HG03066 (cell line): ENCODE measurements around the gene SHC3.

Experiments used
- ATAC-seq: cut with Tn5 transposase; IDR thresholded peaks from one replicate; pipeline ENCODE4 v1.9.1; 2021; ENCODE audit warnings: low read depth; ENCODE audit not compliant: unreplicated experiment

SHC3 gene

DNA sequence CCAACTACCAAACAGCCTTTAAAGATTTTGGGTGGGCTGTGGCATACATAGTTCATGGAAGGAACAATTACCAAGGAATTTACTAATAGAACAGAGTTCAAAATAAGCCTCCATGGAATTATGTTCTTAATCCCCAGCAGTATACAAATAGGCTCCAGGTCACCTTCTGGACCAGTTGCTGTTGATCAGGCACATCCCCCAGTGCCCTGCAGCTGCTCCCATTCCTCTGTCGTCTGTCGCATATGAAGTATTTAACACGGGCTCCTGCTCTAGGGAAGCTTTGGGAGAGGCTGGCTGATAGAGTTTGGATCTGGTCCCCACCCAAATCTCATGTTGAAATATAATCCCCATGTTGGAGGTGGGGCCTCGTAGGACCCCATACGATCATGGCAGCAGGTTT lies 17.8 kb downstream of the SHC3 start:
- no peak for ATAC-seq

DNA sequence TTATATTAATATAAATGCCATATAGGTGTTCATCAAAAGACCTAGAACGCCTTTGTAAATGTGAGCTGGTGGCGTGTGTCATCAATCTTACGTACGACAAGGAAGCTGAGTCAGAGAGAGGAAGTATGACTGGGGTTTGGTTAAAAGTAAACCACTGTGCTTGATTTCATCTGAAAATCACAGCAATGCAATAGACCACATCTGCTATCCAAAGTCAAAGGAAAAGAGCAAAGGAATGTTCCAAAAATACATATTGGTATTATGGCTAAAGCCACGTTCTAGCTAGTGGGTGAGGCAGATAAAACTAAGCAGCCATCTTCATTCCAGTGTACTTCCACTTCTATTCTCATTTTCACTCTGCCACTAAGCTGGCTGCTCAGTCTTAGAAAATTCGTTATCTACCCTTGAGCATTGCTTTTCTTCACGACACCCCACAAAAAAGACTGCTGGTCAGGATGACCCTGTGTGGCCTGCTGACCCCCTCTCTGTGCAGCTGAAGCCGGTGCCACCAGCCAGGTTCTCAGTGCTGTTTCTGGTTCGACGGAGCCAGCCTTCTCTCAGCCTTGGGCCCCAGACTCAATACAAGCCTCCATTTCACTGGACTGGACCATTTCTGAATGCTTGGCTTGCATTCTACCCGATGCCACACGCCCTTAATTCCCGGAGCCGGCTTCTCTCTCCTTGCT lies 23.8 kb downstream of the SHC3 start:
- no peak for ATAC-seq

DNA sequence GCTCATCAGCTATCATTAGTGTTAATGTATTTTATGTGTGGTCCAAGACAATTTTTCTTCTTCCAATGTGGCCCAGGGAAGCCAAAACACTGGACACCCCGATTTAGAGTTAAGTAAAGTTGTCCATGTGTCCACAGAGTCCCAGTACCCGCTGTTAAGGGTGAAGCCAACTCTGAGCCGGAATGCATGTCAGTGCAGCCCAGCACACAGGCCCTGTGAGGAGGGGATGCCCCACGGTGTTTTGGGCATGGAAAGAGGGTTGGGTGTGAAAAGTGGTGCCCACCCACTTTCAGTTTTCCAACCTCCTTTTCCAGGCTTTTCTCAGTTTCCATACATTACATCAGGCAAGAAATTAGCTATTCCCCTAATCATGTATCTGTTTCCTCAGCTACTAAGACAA lies 24.4 kb downstream of the SHC3 start:
- no peak for ATAC-seq

DNA sequence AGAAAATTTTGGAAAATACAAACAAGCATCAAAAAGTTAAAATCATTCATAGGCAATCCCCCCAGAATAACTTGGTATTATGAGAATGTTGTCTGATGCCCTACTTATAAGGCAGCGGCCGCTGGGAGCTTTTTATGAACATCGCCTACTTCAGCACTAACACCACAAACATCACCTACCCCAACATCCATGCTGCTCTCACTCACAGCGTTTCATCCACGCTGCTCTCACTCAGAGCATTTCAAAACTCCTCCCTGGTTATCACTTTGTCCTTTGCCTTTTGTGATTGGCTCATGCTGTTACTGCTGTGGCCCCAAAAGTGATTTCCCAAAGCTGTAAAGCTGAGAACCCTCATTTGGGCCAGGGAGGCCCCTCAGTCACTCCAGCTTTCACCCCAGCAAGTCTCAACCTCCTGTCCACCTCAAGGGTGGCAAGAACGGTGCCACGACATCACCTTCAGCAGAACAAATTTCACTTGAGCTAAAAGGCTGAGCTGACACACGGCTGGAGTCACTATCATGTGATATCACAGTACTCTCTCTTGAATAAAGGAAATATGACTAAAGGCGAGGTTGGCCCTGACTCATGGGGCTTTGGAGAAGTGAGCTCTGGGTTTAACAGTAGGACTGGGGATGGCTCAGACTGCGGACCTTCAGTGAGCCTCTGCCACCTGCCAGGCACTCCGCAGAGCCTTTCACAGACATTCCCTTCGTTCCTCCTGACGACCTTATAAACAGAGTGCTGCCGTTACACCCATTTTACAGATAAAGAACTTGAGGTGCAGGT lies 25.2 kb downstream of the SHC3 start:
- ATAC-seq, result no peak

DNA sequence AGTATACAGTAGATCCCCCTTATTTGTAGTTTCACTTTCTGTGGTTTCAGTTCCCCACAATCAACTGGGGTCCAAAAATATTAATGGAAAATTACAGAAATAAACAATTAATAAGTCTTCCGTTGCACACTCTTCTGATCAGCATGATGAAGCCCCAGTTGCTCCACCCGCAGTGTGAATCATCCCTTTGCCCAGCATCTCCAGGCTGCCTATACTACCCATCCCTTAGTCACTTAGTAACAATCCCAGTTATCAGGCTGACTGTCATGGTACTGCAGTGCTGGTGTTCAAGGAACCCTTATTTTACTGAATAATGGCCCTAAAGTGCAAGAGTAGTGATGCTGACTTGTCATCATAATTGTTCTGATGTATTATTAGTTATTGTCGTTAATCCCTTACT lies 28.9 kb downstream of the SHC3 start:
- no peak for ATAC-seq

DNA sequence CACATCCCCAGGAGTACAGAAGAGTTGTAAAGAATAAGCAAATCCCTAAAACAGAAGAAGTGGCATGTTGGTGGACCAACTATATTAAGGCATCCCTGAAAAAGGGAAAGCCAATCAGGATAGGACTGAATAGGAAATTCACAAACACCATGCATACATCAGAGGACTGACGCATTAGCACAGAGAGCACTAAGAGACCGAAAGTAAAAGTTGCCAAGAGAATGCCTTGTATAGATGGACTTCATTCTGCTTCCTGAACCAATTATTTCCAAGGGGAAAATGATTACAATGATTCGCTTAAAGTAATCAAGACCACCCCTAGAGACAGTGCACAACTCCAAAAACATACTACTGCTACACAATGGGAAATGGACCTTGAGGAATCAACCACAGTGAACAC lies 33.5 kb downstream of the SHC3 start:
- no peak for ATAC-seq

DNA sequence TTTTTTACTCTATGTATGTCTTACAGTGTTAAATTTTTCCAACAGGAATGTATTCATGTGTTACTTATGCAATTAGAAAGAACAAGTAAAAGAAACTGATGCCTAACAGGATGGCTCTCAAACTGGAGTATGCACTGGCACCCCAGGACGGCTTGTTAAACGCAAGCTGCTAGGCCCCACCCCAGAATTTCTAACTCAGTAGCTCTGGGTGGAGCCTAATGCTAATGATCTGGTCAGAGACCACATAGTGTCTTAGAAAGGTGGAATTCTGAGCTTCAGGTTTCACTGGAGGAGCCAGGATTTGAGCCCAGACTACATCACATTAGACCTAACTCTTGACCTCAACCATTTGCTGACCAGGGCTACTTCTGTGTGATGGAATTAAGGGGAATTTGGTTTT lies 34.4 kb downstream of the SHC3 start:
- ATAC-seq, result no peak

DNA sequence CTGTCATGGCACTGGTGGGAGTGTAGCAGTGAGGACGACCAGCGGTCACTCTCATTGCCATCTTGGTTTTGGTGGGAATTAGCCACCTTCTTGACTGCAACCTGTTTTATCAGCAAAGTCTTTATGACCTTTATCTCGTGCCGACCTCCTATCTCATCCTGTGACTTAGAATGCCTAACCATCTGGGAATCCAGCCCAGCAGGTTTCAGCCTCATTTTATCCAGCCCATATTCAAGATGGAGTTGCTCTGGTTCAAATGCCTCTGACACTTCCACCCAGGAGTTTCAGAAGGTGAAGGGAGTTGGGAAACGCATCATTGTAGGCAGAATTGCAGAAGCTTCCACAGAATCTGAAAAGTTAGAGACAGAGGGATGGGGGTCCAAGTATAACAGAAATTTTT lies 35.4 kb downstream of the SHC3 start:
- no peak for ATAC-seq

DNA sequence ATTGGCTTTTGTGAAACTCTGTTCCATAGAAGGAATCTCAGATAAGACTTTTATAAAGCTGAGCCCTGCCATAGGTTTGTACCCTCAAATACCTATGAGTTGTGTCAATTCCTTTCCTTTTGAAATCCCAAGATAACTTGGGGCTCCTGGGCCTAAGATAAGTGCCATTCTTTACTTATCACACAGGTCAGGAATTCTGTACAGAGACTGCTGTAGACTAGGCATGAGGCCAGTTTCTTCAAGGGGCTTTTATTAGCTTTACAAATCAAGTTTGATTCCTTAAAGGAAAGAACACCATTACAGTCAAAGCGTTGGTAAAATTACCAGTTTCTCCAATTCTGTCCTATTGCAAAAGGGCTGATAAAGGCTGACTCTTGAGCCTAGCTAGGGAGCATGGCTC lies 39.2 kb downstream of the SHC3 start:
- ATAC-seq, result no peak

DNA sequence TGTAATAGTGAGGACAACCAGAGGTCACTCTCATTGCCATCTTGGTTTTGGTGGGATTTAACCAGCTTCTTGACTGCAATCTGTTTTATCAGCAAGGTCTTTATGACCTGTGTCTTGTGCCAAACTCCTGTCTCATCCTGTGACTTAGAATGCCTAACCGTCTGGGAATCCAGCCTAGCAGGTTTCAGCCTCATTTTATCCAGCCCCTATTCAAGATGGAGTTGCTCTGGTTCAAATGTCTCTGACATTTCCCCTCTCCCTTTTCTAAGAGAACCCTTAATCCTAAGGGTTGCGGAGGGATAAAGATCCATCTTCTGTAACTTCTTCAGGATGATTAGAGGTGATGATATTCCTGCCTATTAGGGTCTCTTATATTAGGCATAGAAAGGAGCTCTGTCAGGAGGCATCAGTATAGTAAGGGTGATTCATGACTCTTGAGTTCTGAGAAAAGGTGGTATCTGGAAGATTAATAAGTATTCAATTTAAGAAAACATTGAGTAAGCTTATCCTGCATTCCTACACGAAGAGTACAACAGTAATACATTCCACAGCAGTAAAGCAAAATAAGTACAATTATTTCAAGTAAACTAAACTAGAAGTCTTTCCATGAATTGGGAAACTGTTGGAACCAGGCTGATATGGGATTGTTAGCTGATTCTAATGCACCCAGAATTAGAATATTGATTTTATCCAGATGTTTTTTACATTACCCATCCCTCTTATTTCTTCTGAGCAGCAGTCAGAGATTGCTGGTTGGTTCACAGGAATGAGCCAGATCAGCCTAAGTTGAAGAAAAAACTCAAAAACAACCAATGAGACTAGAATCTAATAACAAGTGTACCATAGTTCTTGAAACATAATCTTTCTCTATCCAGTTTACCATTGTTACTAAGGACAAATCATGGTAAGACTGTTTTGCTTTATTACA lies 39.9 kb downstream of the SHC3 start:
- ATAC-seq, result no peak

DNA sequence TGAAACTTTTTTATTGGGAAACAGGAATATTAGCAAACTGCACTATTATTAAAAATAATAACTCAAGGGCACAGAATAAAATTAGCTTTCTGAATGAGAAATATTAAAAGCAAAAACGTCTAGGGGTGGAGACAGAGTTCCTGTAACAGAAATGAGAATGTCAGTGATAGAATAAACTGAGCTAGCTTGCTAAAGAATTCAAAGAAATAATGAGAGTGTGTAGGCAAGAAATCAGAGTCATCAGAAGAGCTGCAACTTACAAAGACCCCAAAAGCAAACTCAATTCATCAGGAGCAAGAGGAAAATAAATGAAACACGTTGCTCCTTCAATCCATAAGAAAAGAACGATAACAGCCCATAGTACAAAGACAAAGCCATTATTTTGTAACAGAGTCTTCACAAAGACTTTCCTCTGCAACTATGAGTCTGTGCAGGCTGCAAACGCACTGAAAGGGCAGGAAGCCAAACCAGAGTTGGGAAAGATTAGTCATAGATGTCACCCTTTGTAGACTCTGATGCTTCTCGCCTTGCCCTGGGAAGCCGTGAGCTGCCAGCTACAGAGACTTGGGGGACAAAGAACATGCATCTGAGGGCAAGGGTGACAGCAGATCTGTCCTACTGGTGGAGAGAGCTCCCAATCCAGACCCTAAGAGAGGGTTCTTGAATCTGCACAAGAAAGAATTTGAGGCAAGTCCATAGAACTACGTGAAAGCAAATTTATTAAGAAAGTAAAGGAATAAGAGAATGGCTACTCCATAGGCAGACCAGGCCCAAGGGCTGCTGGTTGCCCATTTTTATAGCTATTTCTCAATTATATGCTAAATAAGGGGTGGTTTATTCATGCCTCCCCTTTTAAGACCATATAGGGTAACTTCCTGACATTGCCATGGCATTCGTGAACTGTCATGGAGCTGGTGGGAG lies 40.8 kb downstream of the SHC3 start:
- ATAC-seq, result no peak

DNA sequence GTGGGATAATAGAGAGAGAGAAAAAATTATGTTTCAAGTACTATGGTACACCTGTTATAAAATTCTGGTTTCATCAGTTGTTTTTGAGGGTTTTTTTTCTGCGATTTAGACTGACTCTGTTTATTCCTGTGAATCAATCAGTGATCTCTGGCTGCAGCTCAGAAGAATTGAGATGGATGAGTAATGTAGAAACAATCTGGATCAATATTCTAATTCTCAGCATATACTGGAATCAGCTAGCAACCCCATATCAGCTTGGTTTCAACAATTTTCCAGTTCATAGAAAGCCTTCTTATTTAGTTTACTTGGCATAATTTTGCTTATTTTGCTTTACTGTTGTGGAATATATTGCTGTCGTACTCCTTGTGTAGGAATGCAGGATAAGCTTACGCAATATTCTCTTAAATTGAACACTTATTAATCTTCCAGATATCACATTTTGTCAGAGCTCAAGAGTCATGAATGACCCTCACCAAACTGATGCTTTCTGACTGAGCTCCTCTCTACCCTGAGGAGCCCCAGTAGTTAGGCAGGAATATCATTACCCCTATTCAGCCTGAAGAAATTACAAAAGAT lies 42.9 kb downstream of the SHC3 start:
- ATAC-seq, result no peak

DNA sequence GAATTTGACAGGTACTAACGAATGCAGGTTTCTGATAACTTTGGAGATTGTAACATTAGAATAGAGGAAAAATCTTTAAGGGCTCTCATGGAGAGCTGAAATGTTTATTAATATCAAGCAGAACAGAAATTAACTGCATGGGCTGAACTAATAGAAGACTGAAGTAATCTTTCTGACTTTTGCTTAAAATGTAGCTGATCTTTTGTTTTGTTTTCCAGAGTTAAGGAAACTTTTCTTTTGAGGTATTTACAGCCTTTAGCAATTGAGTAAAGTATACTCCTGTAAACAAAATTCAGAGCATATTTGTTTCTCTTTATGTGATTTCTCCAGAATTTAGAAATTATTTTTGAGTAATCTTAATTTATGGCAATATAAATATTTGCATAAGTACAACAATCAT lies 43.9 kb downstream of the SHC3 start:
- ATAC-seq, result no peak

DNA sequence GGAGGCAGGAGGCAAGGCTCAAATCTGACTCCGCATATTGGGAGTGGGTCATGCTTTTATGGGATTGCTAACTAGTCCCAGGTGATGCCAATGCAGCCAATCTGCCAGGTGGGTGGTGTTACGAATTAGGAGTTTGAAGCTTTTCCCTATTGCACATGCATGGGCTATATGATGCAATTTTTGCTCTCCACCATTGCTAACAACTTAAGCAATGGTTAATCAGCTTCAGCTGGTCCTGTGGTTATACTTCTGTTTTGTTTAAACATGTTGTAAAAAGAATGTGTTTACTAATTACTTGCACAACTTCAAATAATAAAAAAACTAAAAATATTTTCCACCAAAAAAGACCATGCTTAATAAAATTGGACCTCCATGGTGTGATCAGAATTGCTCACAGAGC lies 55.7 kb downstream of the SHC3 start:
- no peak for ATAC-seq

DNA sequence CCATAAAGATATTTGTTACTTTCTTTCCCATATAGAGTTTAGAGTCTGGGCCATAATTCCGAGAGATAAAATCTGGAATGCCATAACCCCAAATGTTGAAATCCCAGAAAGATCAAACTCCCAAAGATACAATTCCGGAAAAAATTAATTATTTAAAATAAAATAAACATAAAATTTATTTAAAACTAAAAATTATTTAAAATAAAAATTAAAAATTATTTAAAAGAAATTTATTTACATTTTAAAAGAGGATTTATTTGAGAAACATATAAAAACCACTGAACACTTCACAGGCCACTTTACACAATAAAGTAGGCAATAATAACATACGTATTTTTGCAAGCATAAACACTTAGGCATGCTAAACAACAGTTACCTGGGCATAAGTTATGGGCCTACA lies 57.9 kb downstream of the SHC3 start:
- ATAC-seq, result no peak

DNA sequence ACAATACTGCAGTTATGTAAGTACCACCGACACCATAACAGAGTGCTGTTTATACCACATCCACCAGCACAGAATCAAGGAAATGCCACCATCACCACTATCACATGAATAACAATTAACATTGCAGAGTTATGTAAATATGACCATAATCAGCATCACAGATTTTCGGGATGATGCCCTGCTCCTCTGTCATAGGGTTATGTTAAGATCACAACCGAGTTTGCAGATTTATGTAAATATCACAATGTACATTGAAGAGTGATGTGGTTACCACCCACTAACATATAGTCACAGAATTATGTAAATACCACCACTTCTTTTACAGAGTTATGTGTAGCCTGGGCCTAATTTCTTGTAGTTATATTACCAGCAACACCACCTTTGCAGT lies 61.8 kb downstream of the SHC3 start:
- ATAC-seq, result no peak

DNA sequence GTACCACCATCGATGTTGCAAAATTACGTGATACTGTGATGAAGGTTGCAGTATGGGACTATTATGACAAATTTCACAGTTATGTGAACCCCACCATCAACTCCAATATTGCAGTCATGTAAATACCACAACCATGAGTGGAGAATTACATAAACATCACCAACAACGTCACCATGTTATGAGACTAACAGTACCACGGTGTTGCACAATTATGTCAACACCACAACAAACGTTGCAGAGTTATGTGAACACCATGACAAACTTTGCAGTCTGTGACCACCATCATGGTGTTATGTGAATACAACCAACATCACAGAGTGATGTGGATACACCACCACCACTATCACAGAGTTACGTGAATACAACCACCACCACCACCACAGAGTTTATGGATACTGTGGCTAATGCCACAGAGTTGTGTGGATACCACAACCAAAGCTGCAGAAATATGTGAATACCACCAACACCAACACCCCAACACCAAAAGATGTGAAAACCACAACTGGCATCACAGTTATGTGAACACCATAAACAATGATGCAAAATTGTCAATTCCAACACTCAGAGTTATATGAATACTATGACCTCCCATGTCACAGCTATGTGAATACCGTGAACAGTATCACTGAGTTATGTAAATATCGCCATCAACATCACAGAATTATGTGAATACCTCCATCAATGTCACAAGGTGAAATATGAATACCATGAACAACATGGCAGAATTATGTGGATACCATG lies 62.4 kb downstream of the SHC3 start:
- no peak for ATAC-seq

DNA sequence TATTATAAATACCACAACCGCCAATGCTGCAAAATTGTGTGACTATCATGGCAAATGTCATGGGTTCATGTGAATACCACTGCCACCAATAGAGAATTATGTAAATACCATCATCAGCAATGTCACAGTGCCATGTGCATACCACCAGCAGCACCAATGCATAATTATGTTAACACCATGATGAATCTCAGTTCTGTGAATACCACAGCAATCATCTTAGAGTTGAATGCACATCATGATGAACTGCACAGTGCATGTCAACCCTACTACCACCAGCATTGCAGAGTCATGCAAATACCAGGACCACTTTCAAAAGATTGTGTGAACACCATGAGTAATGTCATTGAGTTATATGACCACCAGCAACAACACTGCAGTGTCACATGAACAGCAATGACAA lies 63.2 kb downstream of the SHC3 start:
- ATAC-seq, result no peak

DNA sequence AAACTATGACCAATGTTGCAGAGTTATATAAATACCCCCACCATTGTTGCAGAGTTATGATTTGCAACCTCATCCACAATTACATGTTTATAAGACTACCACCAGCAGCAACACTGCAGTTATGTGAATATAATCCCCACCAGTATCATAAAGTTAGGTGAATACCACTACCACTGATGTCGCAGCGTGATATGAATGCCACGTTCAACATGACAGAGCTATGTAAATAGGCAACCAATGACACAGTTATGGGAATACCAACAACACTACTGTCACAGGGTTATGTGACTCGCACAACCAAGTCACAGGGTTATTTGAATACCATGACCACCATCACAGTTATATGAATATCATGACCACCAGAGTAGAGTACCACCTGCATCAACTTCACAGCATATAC lies 63.9 kb downstream of the SHC3 start:
- no peak for ATAC-seq
